ENCODE results near the gene LPAR4.
"Not testable (repeated sequence)": the region's sequence is repeated elsewhere in the genome, so short reads cannot be mapped to it uniquely, and the experiment has no call there.

The LPAR4 gene

GRCh38 chrX:78747489-78747888 lies at the start of gene LPAR4:
LPAR4 (plus strand) TSS chrX:78747720; CDS start chrX:78754870, 7,150 bp downstream.
- DNase-seq: no peak

GRCh38 chrX:78706071-78706470 lies 41.4 kb upstream of the LPAR4 start:
- DNase-seq: no peak

GRCh38 chrX:78708262-78708661 lies 39.3 kb upstream of the LPAR4 start:
- DNase-seq: peak in 1 of 3 experiments; percentile 16

GRCh38 chrX:78708816-78709215 lies 38.7 kb upstream of the LPAR4 start:
- DNase-seq: no peak

GRCh38 chrX:78710171-78710570 lies 37.3 kb upstream of the LPAR4 start:
- no peak for DNase-seq

- no peak for DNase-seq
These were observed 35.2 kb upstream of the LPAR4 start for GRCh38 chrX:78712336-78712735.

- DNase-seq: no peak
These were observed 22.2 kb upstream of the LPAR4 start for GRCh38 chrX:78725287-78725686.

- DNase-seq: no peak
These were observed 1.0 kb upstream of the LPAR4 start for GRCh38 chrX:78746496-78746895.

- no peak for DNase-seq
These were observed 451 bp downstream of the LPAR4 start for GRCh38 chrX:78747971-78748370.

GRCh38 chrX:78748846-78749245 lies 1.3 kb downstream of the LPAR4 start:
- no peak for DNase-seq

GRCh38 chrX:78753571-78753970 lies 6.1 kb downstream of the LPAR4 start:
- no peak for DNase-seq

GRCh38 chrX:78754917-78755316 lies 7.4 kb downstream of the LPAR4 start:
- DNase-seq: no peak

- no peak for DNase-seq
These were observed 11.6 kb downstream of the LPAR4 start for GRCh38 chrX:78759081-78759480.

- DNase-seq: no peak
These were observed 21.7 kb downstream of the LPAR4 start for GRCh38 chrX:78769101-78769755.

GRCh38 chrX:78769946-78770345 lies 22.4 kb downstream of the LPAR4 start:
- no peak for DNase-seq

- DNase-seq: no peak
These were observed 49.4 kb downstream of the LPAR4 start for GRCh38 chrX:78796916-78797315.

- no peak for DNase-seq
These were observed 52.6 kb downstream of the LPAR4 start for GRCh38 chrX:78800114-78800513.

- no peak for DNase-seq
These were observed 53.2 kb downstream of the LPAR4 start for GRCh38 chrX:78800694-78801093.

GRCh38 chrX:78801522-78801921 lies 54.0 kb downstream of the LPAR4 start:
- no peak for DNase-seq

GRCh38 chrX:78802526-78802925 lies 55.0 kb downstream of the LPAR4 start:
- not testable (repeated sequence) for DNase-seq
